Activated T-cell treated with anti-CD3 and anti-CD28 coated beads, Interleukin-2, amount 50 U/mL, for 48 hours (primary cell): Measurements from ENCODE around the gene GALNT9.
"Not testable (repeated sequence)": the region's sequence is repeated elsewhere in the genome, so short reads cannot be mapped to it uniquely, and the experiment has no call there.

Source experiments
- DNase-seq, 2 experiments: peaks; one replicate each; pipeline ENCODE4 v3.0.0-alpha.2; 2020

Gene GALNT9

DNA sequence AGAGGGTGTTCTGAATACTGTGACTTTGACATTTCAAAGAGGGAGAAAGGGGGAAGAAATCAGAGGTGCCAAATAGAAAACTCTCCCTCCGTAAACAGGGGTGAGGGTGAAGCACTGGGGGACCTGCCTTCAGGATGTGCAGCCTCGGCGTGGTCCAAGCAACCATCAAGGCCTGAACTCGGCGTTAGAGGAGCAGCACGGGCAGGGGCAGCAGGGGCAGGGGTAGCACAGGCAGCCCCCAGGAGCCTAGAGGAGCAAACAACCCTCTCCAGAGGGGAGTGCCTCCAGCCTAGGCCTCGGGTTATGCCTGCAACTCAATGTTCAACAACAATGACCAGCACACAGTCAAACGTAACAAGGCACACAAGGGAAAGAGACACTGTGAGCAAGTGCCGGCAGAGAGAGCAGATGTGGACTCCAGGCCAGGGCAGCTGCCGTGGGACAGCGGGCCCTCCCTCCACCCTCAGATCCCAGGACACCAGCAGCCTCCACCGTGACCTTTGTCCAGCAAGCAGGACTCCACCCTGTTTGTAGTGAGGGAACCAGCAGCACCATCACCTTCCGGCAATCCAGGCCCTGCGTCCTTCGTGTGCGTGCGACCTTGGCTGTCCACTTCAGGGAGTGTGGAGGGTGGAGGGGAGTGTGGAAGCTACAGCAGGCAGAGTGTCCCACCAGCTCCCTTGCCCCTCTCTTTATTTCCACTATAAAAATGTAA lies 18.0 kb downstream of the GALNT9 start:
- DNase-seq = no peak

- DNase-seq = no peak
Measured at GRCh38 chr12:132310181-132311040, 19.0 kb downstream of the GALNT9 start.

DNA sequence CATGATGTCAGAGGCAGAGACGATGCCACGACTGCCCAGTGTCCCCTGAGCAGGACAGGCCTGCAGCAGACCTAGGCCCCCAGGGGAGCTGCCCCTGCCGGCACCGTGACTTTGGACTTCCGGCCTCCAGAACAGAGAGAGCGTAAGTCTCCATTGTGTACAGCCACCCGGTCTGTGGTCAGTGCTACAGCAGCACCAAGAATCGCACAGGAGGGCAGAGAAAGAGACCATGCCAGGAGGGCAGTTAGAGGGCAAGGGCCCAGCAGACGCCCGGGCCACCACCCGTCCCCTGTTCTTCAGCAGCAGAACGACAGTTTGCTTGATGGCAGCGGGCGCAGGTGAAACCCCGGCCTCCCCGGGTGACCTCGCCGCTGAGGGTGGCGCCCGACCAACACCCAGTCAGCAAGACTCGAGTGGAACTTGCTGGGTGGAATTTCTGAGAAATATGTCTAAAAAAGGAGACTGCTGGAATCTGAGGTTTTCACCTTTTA lies 19.7 kb downstream of the GALNT9 start:
- DNase-seq = no peak

GRCh38 chr12:132308853-132309595 lies 20.4 kb downstream of the GALNT9 start:
- no peak for DNase-seq

DNA sequence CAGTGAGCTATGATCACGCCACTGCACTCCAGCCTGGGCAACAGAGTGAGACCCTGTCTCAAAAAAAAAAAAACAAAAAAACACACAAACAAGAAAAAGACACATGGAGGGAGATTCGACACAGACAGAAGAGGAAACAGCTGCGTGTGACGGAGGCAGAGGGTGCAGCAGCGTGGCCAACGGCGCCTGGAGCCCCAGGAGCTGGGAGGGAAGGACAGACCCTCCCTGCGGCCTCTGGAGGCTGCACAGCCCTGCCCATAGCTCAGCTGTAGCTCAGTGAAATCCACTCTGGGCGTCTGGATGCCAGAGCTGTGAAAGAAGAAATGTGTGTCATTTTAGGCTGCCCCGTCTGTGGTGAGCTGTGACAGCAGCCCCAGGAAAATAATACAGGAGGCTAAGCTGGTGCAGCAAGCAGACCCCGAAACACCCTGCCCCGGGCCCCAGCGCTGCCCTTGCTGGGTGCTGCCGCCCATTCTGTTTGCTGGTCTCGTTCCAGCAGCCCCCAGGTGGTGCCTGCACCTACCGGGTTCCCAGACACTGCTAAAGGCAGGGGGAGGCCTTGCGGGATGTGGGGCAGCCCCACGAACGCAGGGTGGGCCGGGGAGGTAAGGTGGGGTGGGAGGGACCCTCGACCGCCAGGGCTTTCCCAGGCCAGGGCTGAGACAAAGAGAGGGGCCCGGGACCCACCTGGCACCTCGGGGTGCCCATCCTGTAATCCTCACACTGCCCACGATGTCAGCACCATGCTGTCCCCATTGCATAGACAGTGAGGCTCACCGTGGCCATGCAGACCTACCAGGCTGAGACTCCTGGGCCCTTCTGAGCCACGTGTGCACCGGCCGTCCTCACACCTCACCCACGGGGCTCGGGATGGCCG lies 21.2 kb downstream of the GALNT9 start:
- DNase-seq = no peak

DNA sequence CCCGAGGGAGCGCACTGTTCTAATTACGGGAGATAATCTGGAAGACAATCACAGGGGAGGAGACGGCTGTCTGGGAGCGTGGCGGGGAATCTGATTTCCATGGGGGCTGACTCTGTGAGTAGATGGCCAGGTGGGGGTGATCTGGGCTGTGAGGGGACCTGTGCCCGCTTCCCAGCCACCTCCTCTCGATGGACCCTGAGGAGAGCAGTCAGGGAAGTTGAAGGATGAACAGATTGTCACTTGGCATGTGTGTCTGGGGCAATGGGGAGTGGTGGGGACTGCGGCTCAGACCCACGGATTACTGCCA lies 22.6 kb downstream of the GALNT9 start:
- DNase-seq = no peak

DNA sequence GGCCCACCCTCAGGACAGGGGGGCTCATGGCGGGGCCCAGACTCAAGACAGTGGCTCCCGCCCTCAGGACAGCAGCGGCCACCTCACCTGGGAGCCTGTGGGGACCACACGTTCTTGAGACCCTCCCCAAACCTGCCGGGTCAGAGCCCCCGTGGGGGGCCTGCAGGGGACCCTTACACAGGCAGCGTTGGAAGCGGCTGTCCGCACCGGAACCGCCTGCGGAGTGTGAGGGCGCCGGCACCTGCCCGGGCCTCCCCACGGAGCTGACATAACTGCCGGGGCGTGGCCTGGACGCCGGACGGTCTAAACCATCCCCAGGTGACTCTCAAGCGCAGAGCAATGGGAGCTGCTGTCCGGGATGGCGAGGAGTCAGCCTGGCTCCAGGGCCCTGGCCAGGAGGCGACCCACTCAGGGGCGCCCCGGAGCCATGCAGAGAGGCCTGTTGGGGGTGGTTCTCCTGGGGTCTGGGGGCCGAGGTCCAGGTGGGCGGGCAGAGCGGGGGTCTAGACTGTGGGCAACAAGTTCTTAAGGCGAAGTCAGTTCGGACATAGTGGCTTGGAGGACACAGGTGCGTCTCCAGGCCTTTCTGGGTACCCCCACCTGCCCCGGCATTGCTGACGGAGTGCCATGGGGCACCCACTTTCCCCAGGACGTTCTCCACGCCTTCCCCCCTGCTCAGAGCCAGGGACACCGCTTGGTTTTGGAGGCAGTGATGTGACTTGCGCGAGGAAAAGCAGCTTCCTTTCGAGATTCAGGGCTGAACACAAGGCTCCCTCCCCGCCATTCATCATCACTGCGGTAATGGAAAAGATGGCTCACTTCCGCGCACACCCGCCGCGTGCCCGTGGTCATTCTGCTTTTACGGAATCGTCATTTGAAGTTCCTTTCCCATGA lies 23.2 kb downstream of the GALNT9 start:
- DNase-seq = no peak

DNA sequence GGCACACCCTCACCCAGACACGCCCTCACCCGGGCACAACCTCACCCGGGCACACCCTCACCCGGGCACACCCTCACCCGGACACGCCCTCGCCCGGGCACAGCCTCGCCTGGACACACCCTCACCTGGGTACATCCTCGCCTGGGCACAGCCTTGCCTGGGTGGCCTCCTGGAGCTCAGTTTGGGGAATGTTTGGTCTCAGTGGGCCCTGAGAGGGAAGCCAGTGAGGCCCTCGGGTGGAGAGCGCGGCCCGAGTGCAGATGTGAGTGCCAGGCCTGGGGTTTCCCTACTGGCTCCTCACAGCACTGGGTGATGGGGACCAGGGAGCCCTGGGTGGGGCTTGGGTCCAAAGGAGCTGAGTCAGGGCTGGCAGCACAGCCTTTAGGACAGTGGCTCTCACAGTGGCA lies 23.8 kb downstream of the GALNT9 start:
- no peak for DNase-seq

DNA sequence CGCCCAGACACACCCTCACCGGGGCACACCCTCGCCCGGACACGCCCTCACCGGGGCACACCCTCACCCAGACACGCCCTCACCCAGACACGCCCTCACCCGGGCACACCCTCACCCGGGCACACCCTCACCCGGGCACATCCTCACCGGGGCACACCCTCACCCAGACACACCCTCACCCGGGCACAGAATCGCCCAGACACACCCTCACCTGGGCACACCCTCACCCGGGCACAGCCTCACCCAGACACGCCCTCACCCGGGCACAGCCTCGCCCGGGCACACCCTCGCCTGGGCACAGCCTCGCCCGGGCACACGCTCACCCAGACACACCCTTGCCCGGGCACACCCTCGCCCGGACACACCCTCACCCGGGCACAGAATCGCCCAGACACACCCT lies 24.5 kb downstream of the GALNT9 start:
- DNase-seq = not testable (repeated sequence)

GRCh38 chr12:132303853-132304373 lies 25.5 kb downstream of the GALNT9 start:
- not testable (repeated sequence) for DNase-seq

GRCh38 chr12:132302466-132303358 lies 26.7 kb downstream of the GALNT9 start:
- DNase-seq = no peak

- DNase-seq = no peak
Measured at GRCh38 chr12:132300789-132301722, 28.3 kb downstream of the GALNT9 start.

DNA sequence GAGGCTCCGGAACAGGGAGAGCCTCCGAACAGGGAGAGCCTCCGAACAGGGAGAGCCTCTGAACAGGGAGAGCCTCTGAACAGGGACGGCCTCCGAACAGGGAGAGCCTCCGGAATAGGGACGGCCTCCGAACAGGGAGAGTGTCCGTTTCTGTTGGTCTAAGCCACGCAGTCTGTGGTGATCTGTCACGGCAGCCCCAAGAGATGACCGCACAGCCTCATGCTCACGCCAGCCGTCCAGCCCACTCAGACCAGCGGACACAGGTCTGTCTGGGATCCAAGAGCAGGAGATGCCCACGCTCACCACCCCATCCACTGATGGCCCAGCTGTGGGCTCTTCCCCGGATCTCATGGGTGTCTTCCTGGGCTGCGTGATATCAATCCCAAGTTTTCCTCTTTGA lies 33.3 kb downstream of the GALNT9 start:
- no peak for DNase-seq

GRCh38 chr12:132295561-132295960 lies 33.8 kb downstream of the GALNT9 start:
- DNase-seq = not testable (repeated sequence)

GRCh38 chr12:132295101-132295526 lies 34.3 kb downstream of the GALNT9 start:
- DNase-seq = no peak

DNA sequence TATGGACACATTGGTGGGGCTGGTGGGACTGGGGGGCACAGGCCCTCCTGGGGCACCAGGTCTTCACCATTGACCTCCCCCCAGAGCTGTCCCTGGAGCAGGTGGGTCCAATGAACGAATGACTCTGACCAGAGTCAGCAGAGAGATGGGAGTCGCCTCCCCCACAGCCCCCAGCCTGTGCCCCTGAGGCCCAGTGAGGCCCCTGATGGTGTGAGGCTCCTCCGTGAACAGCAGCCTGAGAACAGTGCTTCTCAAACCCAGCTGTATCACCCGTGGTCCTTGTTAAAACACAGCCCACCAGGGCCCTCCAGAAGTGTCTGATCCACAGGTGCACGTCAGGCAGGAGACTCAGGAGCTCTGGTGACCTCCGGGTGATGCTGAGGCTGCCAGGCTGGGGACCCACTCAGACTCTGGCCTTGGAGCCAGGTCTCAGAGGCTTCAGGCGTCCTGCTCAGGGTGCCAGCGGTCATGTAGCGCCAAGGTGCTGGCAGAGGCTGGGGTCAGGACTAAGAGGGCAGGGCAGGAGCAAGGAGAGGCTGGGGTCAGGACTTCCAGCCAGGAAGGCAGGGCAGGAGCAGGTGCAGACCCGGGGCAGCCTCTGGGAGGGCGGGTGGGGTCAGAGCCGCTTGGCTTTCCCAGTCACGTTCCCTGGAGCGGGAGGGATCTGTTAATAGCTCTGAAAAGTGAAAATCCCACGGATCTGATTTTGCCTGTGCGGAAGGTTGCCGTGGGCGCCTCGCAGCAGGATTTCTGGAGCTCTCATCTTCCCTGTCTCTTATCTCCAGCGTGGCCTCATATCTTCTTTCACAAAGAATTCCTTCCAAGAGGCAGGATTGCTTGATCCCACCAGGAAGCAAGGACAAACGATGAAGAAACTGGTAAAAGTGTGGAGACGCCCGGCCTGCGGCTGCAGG lies 35.0 kb downstream of the GALNT9 start:
- DNase-seq = no peak
